Effector CD4-positive, alpha-beta T cell (primary cell): Measurements from ENCODE around the gene EPHA4.
A peak's percentile ranks its signal among the peaks of the same experiment; 100 is the strongest.

Experiments used
- DNase-seq: peaks from one replicate; pipeline ENCODE4 v3.0.0-alpha.2; 2020

EPHA4 gene

DNA sequence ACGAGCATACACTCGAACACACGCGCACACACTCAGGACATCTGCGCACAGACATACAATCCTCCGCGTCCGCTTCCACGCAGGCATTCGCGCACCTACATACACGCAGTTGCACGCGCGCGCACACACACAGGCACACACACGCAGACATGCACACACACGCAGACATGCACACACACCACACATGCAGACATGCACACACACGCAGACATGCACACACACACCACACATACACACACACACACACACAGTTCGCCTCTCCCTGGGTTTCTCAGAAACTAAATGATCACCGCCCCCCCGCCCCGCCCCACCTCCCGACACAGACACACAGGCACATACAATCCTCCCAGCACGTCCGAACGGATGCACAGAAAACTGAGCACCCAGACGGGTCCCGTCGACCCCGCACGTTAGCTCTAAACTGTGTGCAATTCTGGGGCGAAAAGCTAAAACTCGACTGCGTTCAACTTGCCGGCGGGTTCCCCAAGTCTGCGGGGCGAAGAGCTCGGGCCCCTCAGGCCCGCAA, 1.0 kb downstream of the EPHA4 start:
- DNase-seq, result peak; percentile 15

DNA sequence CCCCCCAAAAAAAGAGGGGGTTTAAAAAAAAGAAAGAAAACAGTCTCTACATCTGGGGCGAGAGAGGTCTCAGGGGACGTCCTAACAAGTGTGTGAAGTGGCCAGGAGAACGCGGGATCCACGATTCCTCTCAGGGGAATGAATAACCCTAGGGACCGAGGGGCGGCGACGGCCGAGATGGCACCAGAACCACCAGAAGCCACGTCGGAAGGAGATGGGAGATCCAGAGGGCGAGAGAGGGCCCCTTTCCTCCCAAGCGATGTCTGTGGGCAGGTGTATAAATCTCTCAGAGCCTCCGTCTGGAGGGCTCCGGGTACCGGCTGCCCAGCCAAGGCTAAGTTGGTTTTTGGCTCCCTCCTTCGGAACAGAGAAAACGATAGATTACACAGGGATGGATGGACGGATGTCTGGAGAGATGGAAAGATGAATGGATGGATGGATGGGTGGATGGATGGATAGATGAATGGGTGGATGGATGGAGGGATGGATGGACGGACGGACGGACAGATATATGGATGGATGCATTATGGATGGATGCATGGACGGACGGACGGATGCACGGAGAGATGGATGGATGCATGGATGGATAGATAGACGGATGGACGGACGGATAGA, 1.7 kb downstream of the EPHA4 start:
- no peak for DNase-seq

DNA sequence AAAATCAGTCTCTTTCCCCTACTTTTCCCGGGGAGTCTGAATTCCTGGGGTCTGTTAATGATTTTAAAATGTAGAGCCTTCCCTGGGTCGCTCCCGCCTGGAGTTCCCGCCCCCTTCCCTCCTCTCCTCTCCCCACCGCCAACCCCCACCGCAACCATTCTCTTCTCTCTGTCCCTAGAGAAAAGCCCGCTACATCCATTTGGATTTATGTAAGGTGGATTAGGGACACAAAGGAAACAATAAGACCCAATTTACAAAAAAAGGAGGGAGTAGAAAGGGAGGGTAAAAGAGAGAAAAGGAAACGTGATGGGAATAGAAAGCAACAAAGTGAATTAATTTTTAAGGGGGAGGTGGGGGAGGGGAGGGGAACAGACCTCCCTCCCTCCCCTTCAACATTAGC, 2.2 kb downstream of the EPHA4 start:
- no peak for DNase-seq

DNA sequence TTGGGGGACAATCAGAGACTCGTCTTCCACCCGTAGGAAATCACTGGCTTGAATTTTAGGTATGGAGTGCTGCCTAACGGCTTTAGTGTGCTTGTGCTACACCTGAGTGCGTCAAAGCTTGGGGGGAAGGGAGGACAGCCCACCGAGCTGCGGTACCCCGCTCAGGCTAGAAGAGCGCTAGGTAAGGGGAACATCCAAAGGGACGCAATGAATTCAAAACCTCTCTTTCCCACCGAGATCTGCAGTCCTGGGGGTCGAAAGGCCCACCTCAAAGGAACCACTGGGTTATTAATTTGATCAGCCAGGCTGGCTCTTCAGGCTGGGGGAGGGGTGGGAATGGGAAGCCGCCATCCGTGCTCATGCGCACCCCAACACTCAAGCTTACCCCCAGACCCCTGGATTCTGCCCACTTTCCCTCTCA, 2.7 kb downstream of the EPHA4 start:
- DNase-seq, result no peak

DNA sequence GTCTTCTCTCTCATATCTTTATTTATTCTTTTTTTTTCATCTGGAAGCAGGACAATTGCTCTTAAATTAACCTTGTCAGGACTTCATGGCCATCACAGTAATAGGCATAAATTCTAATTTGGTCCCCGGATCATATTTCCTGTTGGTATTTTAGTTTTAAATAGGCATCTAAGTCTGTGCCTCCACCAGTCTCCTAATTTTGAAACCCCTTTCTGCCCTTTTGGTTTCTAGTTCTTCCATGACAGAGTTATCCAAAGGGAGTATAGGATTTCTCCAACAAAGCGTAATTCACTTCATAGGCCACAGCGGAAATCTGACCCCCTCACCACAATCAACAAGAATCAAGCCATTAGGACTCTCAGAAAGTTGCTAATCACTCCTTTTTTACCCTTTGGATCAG, 3.8 kb downstream of the EPHA4 start:
- no peak for DNase-seq

DNA sequence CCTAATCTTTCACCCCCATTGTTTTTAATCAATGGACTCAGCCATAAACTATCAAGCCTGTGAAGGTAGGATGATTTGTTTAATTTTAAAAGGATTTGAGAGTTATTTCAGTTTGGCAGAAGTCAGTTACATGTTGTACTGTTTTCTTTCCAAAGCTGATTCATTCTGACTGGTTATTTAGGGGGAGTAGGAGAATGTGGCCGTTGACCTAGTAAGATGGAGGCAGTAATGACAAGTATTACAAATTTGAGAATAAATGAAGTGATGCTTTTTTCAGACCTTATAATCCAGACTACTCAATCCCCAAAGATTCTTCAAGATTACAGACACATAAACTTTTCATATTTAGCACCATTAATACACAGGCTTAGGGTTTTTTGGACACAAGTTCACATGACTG, 4.3 kb downstream of the EPHA4 start:
- no peak for DNase-seq

DNA sequence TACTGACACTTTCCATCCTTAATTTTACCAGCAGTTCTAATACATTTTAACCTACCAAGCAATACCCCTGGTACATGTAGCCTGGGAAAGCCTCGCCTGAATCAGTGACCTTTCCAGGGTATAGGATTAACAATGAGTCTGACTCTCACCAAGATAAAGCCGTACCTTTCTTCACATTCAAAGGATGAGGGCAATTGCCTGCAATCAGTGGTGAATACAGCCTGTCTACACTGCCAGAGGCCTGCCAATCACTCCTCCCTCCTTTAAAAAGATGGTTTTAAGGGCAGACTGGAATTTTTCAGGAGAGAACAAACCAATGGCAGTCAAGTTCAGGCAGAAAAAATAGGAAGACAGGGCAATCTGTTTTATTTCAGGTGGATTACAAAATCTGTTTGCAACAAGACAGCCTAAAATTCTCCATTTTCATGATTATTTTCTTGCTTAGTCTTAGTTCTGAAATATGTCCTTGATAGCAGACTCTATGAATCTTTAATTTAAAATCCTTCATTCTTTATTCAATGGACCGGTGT, 4.8 kb downstream of the EPHA4 start:
- DNase-seq, result no peak

DNA sequence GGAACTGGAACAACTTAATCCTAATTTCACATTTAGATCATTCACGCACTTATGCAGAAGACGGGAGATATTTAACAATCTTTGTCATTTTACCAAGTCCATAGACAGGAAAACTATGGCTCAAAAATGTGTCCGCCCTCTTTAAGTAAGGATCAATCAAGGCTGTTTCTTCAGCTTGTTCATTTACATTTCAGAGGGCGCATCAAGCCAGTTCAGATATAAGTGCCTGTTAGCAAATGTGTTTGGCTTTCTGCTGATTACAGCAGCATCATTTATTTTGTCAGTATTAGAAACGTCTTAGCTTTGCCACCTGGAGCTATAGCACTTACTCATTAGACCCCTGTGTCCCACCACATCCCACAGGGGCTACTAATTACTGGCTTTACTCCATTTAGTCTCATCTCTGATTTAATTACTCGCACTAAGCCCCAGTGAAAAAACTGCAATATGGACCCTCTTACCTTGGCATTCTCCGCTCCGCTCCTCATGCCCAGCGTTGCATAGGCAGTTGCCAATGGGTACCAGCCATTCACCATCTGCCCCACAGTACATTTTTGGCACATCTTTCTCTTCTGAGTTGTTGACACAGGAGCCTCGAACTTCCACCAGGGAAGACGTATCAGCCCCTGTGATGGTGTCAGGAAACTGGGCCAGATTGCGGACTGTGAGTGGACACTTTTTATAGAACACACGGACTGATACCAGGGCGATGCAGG, 8.7 kb downstream of the EPHA4 start:
- DNase-seq, result no peak

DNA sequence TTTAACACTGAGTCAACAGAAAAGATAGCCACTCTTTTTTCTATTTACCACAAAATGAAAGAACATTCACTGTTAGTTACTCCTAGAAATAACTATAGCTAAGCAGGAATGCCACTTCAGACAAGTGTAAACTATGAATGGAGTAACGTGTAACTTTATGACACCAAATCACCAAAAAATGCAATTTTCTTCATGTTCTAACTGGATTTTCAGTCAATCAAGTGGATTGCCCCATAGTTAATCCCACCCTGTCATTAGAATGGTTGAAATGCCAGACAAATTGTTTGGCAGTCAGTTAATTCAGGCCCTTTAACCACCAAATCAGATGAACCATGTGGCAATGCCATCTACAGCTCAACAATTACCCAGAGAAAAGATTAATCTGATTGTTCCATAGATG, 9.9 kb downstream of the EPHA4 start:
- DNase-seq, result no peak

DNA sequence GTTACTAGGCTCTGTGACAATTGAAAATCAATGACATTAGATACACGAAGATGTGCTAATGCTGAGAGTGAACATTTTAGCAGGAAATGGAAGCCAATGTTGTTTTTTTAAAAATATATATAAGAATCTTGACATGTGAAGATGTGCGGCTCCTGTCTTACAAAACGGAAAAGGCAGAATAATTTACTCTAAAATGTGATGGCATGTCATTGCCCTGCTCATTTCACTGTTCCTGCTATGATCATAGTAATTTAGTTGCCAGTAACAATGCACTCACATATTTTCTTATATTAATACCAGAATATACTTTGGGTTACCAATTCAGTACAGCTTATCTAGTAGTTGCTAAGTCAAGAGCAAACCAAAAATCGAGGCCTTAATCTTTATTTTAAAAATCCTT, 10.3 kb downstream of the EPHA4 start:
- DNase-seq, result no peak

DNA sequence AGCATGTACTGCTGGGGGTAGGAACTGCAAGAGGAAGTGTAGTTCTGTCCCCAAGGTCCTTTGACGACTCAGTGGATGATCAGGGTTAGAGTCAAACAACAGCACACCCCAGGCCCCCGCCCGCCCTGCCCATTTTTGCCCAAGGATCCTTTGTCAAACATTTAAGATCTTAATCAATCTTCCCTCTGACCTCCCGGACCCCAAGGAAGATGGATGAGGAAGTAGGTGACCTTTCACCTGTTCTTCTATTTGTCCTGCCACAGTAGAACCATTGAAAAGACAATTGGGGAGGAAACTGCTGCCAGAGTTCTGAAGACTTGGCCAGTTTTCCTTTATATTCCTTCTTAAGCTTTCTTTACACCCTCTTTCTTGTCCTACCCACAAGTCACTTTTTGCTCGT, 12.1 kb downstream of the EPHA4 start:
- DNase-seq, result no peak

DNA sequence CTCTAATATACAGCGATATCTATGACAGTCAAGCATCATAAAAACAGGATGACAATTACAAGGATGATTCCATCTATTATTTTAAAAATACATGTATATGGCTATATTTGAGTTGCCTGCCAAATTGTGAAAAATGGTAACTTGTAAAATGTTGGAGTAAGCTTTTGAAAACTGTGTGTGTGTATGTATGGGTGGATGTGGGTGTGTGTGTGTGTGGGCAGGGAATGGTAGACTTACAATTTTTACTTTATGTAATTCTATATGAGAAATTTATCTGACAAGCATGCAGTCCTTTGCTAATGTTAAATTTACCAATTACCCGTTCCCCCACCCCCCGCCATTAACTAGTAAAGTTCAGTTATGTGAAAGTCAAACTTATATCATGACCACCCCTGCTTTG, 14.0 kb downstream of the EPHA4 start:
- DNase-seq, result no peak

DNA sequence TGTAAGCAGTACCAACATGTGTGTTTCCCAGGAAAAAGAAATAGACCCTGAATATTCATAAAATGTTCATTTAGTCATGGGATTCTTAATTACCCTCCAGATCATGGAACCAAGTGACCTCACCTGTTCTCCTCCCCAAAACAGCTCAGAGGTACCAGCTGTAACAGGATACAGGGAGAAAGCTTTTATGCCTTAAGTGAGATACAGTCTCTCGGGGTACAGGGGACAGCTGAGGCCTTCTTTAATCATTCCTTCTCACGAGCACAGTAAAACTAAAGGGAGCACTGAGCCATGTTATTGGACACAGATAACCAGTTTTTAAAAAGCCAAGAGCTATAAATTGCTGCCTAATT, 16.6 kb downstream of the EPHA4 start:
- DNase-seq, result no peak

DNA sequence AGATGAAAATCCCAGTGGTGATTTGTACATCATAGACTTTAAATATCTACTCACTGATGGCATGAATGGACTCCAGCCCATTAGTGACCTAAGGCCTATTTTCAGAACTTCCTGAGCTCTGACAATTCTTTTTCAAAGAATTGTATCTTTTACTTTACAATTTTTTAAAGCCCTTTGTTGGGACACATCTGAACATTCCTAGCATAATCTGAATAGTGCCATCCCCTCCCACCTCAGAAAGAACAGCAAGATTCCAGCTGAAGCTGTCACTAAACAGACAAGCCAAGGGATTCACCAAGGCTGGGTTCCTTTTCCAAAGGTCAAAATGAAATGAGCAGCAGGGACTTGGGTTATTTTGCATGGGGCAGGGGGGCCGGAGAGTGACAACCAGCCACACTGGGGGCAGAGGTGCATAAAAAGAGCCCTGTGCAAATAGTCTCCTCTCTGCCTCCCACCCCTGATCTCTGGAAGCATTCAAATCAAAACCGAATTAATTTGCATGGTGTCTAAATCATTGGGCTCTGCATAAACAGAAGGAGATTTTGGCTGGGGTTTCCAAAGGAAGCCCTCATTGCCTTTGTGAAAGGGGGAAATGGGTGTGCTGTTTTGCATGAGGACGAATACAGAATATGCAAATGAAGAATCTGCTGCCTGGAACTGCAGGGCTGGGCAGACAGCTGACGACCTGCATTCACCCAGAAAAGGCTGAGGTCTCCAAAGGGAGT, 17.2 kb downstream of the EPHA4 start:
- DNase-seq, result no peak

DNA sequence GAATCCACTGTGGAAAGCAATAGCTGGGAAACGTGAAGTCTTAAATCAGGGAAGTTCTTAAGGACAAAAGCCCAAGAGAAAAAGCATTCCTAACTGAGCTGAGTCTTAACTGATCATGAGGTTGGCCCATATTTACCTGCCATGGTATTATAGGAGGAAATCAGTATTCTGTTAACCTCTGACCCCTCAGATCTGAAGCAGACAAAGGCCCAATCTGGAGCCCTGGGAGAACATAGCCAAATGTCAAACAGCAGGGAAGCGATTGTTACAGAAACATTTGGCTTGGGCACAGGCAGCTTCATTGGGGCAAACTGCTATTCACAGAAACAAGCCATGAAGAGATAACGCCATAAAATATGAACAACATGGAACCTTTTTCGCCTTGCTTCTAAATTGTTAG, 18.8 kb downstream of the EPHA4 start:
- DNase-seq, result no peak

DNA sequence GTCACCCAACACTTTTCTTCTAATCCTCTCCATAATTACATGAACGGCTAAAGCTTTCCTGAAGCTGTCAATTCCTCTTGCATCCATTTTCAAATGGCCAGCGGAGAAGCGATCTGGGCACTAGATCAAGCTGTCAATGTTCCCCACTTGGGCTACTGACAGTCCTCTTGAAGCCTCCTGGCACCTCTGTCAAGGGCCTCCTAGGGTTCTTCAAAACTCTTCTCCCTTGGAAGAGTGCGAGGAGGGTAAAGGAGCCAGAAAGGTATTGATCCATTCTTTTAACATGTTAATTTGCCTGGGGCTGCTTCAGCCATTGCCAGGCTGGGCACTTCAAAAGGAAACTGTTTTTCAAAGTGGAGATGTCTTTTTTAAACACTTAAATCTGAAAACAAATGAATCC, 19.8 kb downstream of the EPHA4 start:
- no peak for DNase-seq

DNA sequence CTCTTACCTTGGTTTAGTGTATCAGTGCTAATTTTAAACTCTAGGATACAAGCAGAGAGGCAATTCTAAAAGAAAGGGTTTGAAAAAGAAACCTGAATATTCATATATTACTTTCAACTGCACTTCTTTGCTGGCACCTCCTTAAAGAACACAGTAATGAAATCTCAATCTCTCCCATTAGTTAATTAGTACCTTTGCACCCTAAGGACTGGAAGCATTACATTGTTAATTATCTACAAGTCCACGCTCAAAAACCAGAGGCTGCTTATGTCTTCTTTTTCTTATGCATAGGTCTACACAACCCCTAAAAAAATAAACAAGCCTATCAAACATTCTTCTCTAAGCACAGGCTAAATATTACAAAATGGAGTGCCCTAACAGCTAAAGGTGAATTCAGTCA, 20.2 kb downstream of the EPHA4 start:
- DNase-seq, result no peak

DNA sequence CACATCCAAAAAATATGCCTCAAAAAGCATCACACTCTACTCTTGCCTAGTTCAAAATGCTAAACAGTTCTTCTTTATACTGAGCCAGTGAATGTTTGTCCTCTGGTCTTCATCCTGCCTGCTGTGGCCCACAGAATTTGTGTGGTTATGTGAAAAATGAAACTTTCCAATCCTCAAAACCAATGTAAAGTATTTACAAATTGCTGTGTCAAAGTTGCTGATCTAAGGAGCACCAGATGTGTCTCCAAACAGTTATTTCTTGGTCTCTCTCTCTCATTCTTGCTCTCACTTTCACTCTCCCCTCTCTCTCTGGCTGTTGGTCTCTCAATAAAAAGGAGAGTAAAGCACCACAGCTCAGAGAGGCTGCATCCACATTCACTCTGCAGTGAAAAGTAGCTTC, 23.0 kb downstream of the EPHA4 start:
- DNase-seq, result no peak

DNA sequence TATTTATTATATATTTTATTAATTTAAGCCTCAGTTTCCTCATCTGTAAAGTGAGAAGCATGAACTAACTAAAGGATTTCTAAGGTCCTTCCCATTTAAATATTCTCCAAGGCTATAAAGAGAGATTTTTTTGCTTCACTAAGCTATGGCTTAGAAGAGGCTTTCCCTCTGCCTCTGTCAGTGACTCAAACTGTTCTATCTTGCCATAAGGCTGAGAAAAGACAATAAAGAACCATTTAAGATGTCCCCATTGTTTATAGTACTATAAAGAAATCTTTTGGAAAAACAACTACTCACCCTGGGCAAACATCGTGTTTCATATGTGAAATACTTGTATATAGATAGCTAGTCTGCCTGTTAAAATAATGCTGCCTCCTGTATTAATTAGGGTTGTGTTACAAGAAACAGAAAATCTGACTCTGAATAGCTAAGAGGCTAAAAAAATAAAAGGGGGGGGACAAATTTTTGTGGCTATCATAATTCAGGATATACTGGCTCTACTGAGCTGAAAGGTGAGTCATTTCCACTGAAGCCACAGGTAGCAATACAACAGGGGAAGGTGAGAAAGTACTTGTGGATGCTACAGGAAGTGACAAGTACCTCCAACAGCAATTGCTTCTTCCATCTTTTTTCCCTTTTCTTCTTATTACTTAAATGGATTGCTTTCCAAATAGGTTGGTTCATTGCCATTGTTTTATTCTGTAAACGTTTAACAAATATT, 25.4 kb downstream of the EPHA4 start:
- no peak for DNase-seq

DNA sequence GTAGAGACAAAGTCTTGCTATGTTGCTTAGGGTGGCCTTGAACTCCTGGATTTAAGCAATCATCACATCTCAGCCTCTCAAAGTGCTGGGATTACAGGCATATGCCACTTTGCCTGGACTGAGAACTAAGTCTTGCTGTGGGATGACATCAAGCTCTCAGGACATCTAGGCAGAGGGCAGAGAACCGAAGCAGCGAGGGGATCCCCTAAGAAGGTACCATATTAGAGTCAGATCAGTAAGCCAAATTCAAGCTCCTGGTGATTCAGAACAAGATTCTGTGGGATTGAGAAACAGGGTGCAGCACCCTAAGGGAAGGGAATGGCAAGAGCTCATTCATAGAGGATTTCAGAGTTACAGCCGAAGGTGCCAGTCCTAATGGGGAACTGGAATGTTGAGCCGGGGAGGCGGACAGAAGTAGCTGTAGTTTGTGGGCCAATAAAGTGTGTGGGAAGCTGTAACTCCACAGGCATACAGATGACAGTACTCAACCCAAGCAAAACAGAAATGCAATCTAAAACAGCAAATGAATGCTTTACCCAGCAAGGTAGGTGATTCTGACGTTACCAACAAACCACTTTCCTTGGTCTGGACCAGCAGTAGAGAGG, 30.9 kb downstream of the EPHA4 start:
- no peak for DNase-seq

DNA sequence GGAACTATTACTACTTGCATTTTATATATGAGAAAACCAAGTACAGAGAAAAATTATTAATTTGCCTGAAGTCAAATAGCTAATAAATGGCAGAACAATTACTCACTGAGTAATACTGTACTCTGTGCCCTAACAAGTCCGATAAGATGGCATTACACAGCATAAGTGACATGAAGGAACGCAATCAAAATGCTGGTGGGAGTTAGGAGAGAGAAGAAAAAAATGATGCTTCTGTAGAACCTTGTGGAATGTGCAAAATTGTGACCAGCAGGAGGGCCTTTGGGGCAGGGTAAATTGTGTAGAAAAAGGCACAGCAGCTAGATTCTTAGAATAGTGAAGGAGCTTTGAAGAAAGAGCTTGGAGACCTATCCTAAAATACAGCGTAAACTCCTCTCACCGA, 32.9 kb downstream of the EPHA4 start:
- DNase-seq, result no peak

DNA sequence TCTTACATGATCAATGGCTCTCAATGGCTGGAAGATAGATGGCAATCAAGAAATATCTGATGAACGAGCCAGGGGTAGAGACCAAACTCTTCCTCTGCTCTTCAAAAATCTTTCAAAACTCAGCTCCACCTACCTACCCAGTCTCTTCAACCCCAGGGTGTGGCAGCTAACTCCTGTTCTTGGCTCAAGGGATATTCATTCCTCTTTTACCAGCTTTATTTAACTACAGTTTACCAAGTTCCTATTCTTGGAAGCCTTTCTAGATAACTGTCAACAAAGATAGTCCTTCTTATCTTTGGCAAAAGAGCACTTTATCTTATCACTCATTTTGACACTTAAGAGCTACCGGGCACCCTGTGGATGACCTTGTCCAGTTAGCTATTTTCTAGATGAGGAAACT, 36.3 kb downstream of the EPHA4 start:
- DNase-seq, result no peak

DNA sequence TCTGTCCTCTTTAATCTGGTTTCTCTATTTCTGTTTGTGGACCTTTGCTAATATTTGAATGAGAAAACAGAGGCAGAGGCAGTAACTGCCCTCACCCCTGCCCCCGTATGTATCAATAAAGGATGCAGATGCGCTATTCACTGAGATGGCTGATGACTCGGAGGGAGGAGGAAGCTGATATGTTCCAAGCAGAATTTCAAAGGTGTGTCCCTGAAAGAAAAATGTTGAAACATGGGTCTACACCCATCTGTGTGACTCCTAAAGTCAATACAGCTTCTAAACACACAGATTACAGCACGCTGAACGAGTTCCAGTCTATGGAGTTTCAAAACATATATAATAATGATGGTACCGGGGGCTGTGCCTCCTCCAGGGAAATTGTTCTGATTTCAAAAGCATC, 38.8 kb downstream of the EPHA4 start:
- DNase-seq, result no peak
